Fibroblast of skin of abdomen (primary cell): ENCODE results near the gene CAT.

ENCODE experiments used
- DNase-seq: peaks from one replicate; pipeline ENCODE4 v3.0.0-alpha.2; 2013

Gene CAT

DNA sequence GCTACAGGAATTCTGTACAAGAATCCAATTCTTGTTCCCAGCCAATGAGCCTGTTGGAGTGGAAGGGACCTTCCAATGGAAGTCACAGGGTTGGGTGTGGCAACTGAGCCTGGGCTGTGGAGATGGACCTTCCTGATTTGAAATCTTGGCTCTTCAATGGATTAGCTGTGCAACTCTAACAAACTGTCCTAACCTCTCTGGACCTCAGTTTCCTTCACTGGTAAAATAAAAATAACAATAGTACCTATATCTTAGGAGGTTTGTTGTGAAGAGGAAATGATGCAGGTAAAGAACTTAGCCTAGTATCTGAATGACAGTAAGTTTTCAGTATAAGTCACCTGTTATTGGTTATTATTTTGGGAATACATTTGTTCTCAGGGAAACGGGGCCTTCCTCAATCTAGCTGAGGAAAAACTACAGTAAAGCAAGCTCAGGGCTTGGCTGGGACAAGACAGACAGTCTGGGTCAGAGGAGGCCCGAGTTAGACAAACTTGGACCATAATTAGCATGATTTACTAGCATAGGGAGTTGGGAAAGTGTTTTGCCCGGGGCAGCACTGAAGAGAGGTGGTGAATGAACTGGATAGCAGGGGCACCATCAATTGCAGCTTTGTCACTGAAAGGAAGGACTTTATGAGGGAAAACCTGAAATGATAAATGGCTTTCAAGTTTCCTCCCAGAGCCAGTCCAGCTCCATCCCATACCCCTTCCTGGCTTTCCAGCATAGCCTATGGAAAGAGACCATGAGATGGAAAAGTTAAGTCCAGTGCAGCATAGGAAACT lies 61.2 kb downstream of the CAT start:
- DNase-seq: no peak

DNA sequence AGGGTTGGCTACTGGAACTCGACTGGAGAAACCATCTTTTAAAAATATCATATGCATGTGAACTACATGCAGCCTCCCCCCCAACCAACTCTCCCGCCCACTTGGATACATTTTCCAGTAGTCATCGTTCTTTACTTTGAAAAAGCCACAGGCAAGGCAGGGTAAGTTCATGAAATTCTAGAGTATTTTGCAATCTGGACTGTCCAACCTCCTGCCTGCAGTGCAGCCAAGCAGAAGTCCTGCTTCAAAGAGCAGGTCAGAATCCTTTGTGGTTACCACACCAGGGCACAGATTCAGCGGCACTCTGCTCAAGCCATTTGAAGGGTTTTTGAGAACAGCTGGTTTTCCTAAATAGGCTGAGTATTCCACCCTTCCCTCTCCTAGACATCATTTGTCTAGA lies 62.8 kb downstream of the CAT start:
- DNase-seq: peak; percentile 94

DNA sequence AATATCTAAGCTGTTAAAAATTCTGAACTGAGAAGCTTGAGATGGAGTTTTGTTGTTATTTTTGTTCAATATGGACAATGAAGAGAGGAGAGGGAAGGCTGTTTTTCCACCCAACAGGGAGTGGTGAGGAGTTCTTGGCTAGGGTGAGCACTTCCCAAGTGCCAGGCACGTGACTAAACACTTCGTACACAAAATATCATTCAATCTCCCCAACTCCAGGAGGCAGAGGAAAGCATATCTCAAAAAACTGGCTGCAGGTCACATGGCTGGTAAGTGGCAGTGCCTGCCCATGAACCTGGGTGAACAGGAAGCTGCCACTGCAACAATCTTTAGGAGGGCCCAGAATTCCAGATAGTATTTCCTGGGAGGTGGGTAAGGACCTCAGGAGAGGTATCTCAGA lies 63.2 kb downstream of the CAT start:
- DNase-seq: no peak

DNA sequence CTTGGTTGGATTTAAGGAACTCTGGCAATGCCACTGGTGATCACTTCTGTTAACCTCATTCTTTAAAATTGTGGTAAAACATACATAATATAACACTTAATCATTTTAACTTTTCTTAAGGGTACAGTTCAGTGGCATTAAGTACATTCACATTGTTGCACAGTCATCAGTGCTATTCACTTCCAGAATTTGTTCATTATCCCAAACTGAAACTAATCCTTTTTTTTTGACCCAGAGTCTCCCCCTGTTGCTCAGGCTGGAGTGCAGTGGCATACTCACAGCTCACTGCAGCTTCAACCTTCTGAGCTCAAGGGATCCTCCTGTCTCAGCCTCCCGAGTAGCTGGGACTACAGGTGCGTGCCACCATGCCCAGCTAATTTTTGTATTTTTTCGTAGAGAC lies 64.2 kb downstream of the CAT start:
- peak; percentile 43 for DNase-seq

DNA sequence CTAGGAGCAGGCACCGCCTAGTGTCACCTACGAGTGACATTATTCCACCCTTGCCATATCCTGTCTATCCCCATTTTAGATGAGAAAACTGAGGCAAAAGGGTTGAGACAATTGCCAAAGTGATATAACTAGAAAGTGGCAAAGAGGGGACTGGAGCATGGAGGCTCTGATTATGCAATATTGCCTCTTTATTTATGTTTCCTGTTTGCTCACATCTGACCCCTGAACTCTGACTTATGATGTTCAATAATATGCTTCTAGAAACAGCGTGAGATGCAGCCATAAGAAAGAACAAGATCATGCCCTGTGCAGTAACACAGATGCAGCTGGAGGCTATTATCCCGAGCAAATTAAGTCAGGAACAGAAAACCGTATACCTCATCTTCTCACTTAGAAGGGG lies 67.1 kb downstream of the CAT start:
- no peak for DNase-seq

DNA sequence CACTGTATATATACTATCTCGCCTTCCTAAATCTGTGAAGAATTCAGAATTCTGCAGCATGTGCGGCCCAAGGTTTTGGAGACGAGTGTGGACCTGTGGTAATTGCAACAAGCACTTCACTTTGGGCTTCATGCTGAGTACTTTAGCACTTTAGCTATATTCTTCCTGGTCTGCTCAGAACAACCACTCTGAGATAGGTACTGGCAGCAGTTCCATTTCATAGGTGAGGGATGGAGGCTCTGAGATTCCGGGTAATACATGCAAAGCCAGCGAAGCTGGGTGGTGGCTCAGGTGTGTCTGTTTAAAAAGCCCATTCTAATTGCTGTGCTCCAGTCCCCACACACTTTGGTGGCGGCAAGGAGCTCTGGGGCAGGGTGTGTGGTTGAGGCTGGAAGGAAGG lies 68.4 kb downstream of the CAT start:
- DNase-seq: no peak

DNA sequence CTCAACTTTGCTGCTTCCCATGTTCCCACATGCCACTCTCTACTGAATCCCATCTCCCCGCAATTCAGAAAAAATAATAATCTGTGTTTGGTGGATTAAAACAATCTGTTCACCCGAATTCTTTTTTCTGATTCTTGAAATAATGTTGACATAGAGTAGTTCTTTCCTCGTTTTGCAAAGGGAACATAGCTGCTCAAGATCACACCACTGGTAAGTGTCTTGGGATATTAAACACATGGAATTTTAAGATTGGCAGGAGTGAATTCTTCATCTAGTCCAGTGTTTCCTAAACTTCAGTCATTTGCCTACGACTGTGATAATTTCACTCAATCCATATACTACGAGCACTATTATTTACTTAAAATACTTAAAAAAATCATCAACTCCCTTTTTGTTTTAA lies 68.9 kb downstream of the CAT start:
- DNase-seq: no peak

DNA sequence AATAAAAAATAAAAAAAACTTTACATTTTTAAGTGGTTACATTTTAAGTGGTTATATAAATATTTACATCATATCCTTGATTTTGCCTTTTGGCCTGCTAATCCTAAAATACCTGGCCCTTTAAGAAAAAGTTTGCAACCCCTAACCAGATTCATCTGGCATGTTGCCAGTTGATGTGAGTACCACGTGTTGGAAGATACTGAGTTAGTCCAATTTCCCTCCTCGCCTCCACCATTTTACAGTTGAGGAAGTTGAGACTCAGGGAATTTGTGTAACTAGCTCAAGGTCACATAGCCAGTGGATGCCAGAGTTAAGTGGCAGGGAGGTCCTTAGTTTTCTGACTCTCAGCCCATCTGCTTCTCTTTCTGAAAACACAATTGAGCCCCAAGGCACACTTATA lies 69.8 kb downstream of the CAT start:
- no peak for DNase-seq

DNA sequence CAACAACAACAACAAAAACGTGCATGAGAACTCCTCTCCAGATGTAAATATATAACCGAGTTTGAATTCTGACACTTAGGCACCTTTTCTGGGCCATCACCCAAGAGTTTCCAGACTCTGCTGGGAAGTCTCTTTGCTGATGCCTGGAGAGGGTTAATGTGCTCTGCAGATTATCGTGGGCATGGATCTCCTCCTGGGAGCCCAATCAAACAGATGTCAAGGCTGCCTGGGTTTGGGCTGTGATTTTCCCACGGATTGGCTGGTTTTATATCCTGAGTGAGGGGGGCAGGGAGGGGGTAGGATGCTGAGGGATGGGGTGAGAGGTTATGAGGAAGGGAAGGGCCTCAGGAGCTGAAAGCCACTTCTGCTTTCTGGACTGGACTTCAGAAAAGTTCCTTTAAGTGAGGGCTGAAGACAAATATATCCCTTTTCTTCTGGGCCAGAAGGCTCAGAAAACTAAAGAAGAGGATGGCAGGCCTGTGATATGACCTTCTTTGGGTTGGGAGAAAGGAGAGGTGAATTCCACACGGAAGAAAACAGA lies 70.7 kb downstream of the CAT start:
- no peak for DNase-seq

DNA sequence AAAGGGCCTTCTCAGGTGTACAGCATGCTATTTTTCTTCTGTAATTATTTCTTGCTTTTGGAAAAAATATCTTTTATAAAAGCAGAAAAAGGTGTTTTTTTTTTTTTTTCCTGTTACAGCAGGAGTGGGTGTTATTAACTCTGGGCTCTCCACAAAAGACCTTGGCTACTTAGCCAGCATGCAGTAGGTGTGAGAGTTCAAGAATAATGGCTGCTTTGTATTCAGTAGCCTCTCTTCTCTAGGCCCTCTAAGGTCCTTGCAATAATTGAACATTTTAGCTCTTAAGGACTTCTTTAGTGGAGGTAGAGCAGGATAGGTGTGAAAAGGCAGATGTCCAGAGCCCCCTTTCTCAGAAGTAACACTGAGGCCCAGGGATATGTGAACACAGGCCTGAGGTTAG lies 71.5 kb downstream of the CAT start:
- no peak for DNase-seq

DNA sequence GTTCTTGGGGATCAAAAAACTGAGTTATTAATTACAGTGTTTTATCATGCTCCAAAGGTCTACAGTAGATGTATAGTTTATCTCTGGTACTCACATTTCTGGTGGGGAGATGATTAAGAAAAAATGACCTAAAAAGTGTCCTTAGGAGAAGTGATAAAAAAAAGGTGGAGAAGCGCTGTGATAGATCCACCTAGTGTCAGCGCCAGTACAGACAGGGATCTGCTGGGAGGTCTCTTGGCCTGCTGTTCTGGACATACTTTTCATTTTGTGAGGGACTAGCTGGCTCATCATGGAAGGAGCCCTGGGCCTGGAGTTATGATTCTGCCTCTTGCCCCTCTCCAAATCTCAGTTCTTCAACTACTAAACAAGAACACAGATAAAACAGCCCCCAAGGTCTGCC lies 71.9 kb downstream of the CAT start:
- no peak for DNase-seq

DNA sequence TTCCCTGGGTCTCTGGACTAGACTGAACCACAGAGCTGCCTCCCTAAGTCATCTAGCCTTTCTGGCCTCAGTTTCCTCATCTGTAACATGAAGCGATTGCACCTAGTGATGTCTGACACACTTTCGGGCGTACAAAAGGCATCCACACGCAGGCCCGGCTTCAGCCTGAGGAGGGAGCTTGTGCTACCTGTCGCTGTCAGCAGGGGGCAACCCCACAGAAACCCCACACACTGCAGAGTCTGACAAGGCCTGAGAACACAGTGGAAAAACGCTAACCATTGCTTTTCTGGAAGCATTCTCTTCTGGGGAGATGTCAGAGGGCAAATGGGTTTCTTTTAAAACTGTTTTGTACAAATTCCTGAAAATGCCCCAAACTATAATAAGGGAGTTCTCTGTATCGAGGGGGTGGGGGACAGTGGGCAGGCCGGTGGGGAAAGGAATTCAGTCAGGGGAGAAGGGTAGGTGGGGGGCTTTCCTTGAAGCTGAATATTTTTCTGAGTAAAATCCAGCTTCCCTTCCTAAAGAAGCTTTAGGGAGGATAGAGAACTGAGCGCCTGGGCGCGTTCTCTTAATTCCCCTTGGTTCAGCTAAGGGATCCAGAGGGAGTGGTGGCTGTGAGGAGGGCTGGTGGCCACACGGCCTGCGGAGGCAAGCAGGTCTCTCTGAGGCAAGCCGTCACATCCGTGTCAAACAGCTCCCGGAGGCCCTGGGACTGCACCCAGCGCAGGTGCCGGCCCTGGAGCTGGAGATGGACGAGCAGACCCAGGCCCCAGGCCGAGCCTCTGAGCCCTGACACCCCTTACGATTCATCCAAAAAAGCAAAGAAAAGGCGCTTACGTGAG lies 74.3 kb downstream of the CAT start:
- DNase-seq: peak; percentile 49

DNA sequence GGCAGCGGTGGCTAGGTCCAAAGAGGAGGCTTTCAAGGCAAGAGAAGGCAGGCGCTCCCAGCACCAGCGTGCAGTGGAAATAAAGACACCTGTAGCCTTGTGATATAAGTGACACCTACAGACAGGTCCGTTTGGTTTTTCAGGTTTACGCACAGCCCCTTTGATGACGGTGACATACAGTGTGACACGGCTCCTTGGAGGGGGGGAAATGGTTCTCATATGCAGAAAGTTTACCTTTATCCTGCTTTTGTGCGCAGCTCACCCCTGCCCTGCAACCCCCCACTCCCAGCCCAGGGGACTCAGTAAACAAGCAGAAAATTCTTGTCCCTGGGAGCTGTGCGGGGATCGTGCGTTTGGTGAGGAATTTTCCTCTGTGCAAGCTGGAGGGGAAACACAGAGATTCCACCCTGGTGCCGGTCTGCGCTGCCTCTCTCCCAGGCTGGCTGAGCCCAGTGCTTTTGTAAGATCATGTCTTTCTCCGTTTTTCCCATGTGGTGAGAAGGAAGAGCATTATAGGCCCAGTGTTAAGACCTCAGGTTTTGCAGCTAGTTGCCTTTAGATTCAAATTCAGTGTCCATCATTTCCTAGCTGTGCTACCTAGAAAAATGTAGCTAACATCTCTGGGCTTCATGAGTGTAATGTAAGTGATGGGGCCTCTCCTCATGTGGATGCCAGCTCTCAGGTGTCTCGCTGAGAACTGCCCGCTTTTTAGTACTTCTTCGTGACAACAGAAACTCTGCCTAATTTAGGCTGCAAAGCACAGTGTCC lies 75.1 kb downstream of the CAT start, which contains the start of gene ELF5:
Gene ELF5 (minus strand): TSS at position 113 of the 768 bp plus-strand sequence. CDS start 8,045 bp downstream, outside the sequence.
- DNase-seq: no peak

DNA sequence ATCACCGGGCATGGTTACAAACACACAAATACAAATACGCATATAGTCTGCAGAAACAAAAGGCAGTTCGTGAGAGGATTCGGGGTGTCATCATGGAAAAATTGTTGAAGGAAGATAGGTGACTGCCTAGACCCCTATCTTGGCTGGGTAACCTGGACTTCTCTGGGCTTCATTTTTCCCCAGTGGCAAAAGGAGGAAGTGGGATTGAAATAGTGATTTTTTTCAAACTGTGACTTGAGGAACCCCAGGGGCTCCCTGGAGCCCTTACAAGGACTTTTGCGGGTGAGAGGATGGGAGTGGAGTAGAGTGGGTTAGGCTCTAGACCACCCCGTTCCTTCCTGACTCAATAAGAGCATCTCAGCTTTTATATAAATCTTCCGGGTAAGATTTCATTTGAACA lies 75.9 kb downstream of the CAT start:
- DNase-seq: no peak

DNA sequence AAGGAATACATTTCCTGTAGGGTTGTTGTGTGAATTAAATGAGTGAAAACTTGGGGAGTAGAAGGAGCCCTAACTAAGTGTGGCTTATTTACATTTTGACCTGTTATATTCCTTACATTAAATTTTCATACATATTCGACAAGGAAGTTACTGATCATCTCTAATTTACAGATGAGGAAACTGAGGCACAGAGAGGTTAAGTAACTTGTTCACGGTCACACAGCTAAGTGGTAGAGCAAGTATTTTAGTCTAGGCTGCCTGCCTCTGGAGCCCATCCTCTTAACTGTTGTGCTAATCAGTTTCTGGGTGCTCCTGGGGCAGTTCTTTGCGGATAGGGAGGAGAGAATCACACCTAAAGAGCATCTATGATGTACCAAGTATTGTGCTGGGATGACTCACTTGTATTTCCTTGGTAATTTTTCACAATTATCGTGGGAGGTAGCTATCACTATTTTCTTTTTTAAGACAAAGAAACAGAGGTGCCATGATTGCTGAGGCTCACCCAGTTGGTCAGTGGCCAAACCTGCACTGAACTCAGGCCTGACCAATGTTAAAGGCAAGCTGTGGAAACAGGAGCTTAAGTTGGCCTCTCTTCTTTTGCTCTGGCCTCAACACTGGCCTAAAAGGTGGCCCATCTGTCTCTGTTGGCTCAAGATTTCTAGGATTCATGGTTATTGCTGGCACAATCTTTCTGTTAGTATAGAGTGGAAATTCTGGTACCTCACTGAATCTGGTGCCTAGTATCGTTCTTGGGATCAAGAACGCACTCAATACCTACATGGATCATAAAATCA lies 77.7 kb downstream of the CAT start:
- no peak for DNase-seq

DNA sequence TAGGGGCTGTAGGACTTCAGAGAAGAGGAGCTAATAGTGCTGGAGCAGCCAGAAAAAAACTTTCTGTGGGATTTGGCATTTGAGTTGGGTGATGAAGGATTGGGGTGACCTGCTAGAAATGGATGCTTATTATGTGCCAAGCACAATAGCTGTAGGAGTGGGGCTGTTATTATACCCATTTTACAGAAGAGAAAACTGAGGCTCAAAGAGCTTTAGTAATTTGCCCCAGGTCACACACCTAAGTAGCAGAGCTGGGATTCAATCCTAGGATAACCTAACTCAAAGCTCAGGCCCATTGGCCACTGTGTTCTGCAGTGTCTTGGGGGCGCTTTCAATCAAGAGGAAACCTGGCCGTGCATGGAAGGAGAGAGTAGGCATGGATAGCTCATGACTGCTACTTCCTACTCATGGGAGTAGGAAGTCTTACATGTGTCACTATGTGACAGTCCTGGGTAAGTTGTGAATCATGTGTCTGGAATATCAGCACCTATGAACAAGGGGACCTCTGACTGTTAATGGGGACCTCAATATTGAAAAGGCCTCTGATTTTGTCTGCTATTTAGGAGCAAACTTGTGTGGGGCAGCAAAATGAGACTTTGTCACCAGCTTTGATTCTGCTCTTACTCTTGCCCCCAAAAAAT lies 81.0 kb downstream of the CAT start:
- DNase-seq: no peak

DNA sequence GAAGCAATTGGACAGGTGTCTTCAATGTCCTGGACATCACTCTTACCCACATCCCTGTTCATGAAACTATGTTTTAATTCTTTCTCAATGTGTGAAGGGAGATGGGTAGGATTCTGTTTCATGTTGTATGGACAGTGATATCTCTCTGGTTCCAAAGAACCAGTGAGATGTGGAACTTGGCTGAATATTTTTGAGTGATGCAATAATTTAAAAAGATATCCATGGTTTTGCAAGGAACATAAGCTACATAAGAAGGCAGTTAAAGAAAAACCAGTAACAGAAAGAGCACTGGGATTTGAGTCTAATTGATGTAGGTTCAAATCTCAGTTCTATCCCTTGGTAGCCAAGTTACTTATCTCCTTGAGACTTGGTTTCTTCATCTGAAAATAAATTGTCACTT lies 82.5 kb downstream of the CAT start:
- DNase-seq: no peak
